Measurements from ENCODE around the gene DEF6.

DNA sequence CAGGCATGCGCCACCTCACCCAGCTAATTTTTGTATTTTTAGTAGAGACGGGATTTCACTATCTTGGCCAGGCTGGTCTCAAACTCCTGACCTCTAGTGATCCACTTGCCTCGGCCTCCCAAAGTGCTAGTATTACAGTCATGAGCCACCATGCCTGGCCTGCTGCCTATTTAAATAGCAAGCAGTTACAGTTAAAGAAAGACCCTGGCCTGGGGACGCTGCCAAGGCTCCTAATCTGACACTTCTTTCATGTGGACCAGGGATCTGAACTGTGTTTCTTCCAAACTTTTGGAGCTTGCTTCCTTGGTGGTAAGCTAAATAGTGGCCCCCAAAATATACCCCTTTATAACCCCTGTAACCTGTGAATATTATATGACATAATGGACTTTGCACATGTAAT is 60.1 kb downstream of the DEF6 start:
- TF ChIP-seq, protein P1, sequence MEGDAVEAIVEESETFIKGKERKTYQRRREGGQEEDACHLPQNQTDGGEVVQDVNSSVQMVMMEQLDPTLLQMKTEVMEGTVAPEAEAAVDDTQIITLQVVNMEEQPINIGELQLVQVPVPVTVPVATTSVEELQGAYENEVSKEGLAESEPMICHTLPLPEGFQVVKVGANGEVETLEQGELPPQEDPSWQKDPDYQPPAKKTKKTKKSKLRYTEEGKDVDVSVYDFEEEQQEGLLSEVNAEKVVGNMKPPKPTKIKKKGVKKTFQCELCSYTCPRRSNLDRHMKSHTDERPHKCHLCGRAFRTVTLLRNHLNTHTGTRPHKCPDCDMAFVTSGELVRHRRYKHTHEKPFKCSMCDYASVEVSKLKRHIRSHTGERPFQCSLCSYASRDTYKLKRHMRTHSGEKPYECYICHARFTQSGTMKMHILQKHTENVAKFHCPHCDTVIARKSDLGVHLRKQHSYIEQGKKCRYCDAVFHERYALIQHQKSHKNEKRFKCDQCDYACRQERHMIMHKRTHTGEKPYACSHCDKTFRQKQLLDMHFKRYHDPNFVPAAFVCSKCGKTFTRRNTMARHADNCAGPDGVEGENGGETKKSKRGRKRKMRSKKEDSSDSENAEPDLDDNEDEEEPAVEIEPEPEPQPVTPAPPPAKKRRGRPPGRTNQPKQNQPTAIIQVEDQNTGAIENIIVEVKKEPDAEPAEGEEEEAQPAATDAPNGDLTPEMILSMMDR (IDR thresholded peaks at IDR 0.05) = no peak
- no peak for TF ChIP-seq POLR2A (IDR thresholded peaks at IDR 0.05)

Measured in uterus (tissue), 2 donors.